GM18498 (cell line): Measurements from ENCODE around the gene GLE1.

Experiments used
- ATAC-seq: cut with Tn5 transposase; IDR thresholded peaks from one replicate; pipeline ENCODE4 v1.9.1; 2021; ENCODE audit warnings: mild to moderate bottlenecking, moderate library complexity; ENCODE audit not compliant: unreplicated experiment

GLE1 gene

DNA sequence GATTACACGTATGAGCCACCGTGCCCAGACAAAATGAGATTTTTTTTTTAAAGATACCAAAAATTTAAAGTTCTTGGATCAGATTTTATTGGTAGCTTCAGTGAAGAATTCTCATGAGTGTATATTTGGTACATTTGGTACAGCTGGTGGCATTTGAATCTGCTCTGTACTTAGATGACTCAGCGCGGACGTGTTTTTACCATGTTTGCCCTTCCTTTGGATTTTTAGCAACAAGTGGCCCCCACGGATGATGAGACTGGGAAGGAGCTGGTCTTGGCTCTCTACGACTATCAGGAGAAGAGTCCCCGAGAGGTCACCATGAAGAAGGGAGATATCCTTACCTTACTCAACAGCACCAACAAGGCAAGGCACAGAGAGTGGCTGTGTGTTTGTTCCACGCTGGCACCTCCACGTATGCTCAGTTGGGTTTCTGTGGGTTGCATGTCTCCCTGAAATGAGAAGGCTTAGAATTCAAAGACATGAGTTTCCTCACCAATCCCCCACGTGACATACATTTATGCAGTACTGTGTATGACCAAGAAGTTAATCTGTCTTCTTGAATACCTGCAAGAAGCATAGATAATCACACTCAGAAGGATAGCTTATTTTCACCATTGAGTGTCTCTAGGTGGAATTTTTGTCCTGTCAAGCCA lies 84.2 kb downstream of the GLE1 start:
- ATAC-seq = no peak
